ENCODE measurements around the gene DNAJC3.

DNAJC3 gene, protein sequence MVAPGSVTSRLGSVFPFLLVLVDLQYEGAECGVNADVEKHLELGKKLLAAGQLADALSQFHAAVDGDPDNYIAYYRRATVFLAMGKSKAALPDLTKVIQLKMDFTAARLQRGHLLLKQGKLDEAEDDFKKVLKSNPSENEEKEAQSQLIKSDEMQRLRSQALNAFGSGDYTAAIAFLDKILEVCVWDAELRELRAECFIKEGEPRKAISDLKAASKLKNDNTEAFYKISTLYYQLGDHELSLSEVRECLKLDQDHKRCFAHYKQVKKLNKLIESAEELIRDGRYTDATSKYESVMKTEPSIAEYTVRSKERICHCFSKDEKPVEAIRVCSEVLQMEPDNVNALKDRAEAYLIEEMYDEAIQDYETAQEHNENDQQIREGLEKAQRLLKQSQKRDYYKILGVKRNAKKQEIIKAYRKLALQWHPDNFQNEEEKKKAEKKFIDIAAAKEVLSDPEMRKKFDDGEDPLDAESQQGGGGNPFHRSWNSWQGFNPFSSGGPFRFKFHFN

DNA sequence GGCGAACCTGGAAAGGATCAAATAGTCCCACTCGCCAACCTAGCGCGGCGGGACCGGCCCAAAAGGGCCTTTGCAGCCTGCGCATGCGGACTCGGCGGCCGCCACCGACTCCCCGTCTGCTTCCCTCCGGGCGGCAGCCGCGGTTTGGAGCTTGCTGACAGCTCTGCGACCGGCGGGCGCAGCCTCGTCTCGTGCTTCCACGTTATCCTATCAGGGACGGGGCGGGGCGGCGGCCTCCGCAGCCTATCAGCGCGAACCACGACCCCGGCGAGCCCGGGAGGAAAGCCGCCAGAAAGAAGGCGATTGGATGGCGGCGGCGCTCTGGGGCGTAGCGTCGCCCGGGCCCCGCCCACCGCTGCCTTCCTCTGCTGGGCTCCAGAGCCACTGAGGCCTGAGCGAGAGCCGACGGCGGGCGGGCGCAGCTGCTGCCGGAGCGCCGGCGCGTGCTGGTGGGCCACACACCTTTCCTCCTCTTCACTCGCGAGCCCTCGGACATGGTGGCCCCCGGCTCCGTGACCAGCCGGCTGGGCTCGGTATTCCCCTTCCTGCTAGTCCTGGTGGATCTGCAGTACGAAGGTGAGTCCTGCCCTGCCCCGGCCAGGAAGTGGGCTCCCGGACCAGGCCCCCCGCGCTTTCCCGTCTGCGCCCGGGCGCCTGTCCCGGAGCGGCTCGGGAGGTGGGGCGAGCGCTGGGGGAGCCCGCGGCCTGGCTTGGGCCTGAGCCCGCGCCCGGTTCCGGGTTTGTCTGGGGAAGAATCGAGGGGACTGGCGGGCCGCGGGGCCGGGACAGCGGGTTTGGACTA, at the start of gene DNAJC3:
Gene DNAJC3 (plus strand): TSS at position 378 of the 802 bp plus-strand sequence. CDS start 117 bp downstream, at position 495.
- DNase-seq (ENCODE audit: low read depth in 2 of 2, low spot score in 1 of 2), result peak; percentile 95 to 96

DNA sequence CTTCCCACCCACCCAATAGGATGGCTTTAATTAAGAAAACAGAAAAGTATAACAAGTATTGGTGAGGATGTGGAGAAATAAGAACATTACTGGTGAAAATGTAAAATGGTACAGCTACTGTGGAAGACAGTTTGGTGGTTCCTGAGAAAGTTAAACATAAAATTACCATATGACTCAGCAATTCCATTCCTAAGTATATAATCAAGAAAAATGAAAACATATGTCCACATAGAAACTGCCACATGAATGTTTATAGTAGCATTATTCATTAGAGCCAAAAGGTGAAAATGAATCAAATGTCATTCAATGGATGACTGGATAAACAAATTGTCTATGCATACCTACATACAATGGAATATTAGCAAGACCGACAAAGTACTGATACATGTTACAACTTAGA, 49.3 kb upstream of the DNAJC3 start:
- no peak for DNase-seq (ENCODE audit: low read depth in 2 of 2, low spot score in 1 of 2)

DNA sequence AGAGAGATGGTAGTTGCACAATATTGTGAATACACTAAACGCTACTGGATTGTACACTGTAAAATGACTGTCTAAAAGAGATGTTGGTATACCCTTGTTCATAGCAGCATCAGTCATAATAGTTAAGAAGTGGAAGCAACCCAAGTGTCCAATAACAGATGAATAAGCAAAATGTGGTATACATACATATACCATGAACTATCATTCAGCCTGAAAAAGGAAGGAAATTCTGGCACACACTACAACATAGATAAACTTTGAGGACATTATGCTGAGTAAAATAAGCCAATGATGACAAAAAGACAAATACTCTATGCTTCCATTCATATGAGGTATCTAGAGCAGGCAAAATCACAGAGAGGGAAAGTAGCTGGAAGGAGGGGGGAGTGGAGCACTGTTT, 48.5 kb upstream of the DNAJC3 start:
- no peak for DNase-seq (ENCODE audit: low read depth in 2 of 2, low spot score in 1 of 2)

DNA sequence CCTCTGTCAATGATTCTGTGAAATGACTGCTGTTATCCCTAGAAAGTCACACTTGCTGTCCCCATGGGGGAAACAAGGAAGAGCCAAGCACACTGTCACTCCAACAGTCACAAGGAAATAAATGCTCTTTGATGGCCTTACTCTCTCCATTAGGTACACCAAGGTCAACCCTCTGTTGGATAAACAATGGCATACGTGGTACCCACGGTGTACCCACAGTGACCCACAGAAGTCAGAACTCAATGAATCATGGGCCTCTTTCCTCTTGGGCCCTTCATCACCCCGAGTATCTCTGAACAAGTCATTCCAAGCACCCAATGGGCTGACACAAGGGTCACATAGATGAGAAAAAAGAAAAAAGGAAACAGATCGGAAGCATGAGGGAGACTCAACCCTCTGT, 47.9 kb upstream of the DNAJC3 start:
- DNase-seq (ENCODE audit: low read depth in 2 of 2, low spot score in 1 of 2), result no peak

DNA sequence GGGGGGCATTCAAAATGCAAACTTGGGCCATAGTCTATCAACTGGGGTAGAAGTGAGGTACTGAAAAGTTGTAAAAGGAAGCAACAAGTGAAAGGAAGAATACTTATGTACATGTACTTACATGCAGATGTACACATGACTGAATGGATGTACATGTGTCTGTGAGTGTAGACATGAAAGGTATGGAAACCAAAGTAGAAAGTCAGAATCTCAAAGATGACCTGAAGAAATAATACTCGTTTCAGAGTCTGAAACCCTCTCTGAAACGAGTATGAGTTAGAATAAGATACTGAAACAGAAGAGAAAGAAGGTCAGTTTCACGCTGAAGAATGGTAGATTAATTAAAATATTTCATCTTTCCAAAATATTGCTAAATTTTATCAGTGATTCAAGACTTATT, 46.3 kb upstream of the DNAJC3 start:
- DNase-seq (ENCODE audit: low read depth in 2 of 2, low spot score in 1 of 2), result no peak

DNA sequence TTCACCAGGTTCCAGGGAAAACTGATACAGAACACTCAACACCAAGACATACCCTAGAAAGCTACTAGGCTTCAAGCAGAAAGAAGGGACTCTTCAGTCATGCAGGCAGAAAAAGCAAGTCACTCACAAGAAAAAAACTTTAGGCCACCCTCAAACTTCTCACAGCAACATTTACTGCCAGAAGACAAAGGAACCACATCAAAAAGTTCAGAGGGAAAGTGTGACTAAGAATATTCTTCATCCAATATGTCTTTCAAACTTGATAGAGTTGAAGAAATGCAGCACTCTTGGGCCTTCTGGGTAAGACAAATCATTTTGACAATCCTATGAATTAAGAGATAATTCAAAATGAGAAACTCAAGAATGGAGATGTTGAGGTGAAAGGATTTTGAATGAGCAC, 40.1 kb upstream of the DNAJC3 start:
- DNase-seq (ENCODE audit: low read depth in 2 of 2, low spot score in 1 of 2), result no peak

DNA sequence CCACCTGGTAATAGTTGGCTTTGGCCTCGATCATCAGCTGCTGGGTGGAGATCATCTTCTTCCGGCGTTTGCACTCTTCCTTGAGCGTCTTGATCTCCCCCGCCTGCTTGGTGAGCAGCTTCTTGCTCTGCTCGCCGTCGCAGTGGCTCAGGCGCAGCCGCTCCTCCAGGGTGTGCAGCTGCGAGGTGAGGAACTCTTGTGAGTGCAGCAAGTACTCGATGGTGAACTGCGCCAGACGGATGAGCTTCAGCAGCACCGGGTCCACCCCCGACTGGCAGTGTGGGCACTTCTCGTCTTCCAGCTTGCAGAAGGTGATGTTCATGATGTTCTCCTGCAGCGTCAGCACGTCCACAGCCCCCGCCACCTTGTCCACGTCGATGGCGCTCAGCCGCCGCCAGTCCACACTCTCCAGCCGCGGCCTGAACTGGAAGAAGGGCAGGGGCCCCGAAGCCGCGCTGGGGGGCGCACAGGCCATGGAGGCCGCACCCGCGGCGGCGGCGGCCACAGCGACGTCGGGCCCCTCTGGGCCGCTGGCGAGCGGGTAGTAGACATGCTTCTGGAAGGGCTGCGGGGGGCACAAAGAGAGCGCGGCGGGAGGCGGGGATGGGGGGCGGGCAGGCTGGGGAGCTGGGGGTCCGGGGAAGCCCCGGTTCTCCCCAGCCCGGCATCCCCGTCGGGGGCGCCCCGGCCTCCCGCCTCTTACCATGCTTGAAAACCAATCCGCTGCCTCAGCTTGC, 35.5 kb upstream of the DNAJC3 start:
- DNase-seq (ENCODE audit: low read depth in 2 of 2, low spot score in 1 of 2), result no peak

DNA sequence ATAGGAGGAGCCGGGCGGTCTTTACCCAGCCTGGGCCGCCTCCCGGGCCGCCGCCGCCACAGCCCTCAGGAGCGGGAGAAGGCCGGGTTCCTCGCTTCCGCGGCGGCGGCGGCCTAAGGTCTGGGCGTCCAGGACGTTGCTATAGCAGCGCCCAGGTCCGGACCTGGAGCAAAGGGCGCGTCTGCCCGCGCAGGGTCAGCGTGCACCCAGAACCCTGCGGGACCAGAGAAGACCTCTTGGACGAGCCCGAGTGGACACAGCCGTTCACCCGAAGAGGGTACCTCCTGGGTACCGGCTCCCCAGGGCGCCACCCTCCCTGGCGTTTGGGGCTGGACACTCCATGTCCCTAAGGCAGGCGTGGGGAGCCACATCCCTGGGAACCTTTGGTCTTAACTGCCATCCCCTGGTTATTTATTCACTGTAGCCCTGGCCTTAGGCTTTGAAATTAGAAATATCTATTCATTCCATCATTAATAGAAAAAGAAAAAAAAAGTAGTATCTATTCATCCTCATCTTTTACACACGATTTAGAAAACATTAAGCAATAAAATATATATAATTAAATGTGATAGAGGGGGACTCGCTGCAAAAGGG, 34.8 kb upstream of the DNAJC3 start:
- DNase-seq (ENCODE audit: low read depth in 2 of 2, low spot score in 1 of 2), result no peak

DNA sequence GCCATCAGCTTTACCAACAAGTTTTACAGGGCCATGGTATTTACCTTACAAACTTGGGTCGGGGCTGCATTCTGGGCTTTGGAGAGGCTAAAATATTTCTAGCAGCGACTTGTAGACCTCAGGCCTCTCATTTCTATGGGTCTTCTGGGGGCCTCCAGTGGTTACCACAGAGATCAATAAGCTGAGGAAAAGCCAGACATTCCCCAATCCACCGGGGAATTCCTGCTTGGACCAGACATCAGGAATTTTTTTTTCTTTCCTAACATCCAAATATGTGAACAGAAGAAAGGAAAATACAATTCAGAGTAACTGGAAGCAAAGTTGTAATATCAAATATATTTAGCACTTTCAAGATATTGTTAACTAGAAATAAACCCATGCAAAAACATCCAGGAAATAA, 33.9 kb upstream of the DNAJC3 start:
- DNase-seq (ENCODE audit: low read depth in 2 of 2, low spot score in 1 of 2), result no peak

DNA sequence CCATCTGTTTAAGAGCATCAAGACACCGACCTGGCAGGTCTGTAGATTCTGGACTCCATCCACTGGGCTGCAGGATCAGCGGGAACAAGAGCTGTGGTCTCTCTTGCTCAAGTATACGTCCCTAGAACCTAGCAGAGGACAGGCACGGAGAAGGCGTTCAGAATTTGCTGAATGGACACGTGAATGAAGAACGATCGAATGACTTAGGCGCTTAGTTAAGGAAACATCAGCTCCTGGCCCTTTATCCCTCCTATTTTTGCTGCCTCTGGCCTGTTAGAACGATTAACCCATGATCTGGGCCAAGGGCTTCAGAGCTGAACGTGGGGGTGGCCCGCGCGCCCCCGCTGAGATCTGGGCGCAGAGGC, 33.4 kb upstream of the DNAJC3 start:
- DNase-seq (ENCODE audit: low read depth in 2 of 2, low spot score in 1 of 2), result no peak

DNA sequence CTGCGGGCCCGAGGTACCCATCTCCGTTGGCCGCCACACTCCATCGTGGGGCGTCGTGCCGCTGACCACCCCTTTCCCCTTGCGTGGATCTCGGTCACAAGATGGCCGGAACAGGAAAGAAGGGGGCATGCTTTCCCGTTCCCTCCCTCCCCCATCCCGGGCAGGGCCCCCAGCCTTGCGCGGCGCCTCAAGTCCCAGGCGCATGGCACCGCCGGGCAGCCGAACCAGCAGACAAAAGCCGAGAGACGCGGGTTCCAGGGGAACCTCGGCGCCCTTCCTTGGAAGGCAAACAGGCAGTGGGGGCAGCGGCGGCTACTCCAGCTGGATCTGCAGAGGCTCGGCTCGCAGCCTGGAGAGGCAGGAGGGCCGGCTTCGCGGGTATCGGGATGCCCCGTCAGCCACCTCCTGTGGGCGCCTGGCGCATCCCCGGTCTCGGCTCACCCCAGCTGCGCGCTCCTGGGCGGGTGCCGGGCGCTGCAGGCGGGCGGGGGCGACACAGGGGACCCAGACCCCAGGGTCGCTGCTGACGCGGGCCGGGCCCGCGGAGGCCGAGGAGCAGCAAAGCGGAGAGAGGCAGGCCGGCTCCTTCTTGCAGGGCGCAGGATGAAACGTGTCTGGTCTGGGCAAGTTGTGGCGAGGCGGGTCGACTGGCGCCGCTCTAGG, 32.9 kb upstream of the DNAJC3 start:
- DNase-seq (ENCODE audit: low read depth in 2 of 2, low spot score in 1 of 2), result no peak

DNA sequence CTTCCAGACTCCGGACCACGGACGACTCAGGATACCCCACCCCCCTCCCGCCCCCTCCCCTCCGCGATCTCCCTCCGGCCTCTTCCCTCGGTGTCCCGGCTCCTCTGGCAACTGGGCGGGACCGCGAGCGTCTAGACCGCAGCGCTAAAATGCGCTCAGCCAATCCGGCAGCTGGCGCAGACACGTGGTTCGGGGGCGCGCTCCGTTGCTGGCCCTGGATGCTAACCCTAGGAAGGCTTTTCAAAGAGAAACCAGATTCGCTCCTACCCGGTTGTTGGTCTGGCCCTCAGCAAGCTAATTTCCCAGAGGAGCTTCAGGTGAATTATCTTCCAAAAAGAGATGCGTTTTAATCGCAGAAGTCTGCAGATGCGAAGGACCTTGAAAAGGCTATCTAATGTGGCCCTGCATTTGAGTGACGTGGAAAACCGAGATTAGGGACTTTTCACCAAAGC, 32.3 kb upstream of the DNAJC3 start, which contains the start of gene DZIP1:
Gene DZIP1 (minus strand): TSS at position 106 of the 452 bp plus-strand sequence. CDS start 2,677 bp downstream, outside the sequence.
- no peak for DNase-seq (ENCODE audit: low read depth in 2 of 2, low spot score in 1 of 2)

DNA sequence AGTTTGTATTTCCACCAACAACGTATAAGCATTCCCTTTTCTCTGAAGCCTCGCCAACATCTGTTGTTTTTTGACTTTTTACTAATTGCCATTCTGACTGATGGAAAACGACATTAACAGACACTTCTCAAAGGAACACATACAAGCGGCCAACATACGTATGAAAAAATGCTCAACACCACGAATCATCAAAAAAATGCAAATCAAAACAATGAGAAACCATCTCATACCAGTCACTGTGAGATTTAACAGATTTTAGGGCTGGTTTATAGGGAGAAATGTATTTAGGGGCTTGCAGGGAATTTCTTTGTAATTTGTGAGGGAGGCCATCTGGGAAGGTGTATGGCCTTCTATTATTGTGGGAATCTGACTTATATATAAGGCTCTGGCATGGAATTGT, 29.6 kb upstream of the DNAJC3 start:
- DNase-seq (ENCODE audit: low read depth in 2 of 2, low spot score in 1 of 2), result no peak

DNA sequence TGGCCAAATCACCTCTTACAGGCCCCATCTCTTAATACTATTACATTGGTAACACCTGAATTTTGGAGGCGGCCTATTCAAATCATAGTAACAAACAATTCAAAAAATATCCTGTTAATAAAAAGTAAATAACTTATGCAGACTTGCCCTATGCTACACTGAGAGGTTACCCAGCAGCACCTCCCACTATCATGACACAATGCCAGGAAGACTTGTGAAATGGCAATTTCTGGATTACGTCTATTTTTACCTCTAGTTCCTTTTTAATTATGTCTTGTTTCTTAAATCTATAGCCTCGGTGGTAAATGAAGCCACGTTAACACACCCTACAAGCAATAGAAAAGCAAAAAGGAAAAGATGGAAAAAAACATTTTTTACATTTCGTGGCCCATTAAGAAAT, 26.2 kb upstream of the DNAJC3 start:
- DNase-seq (ENCODE audit: low read depth in 2 of 2, low spot score in 1 of 2), result no peak

DNA sequence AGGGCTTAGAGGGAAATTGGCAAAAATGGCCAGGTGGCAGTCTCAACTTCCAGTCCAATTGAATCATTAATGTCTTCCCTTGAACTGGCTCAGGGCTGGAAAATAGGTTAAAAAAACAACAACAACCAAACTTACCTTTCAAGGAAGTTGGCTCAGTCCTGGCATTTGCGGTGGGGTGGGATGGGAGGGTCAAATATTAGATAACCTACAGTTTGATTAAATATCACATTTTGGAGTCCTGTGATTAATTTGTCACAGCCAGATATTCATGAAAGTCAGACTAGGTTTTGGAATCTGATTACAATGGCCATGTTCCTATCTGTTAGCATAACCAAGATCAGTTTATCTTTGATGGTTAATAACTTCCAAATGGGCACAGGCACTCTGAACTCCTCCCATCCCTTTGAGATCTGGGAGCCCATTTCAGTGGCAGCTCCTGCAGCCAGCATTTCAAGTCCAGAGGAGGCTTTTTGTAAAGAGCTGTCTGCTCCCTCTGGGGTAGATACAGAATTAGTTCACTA, 24.6 kb upstream of the DNAJC3 start:
- DNase-seq (ENCODE audit: low read depth in 2 of 2, low spot score in 1 of 2), result no peak

DNA sequence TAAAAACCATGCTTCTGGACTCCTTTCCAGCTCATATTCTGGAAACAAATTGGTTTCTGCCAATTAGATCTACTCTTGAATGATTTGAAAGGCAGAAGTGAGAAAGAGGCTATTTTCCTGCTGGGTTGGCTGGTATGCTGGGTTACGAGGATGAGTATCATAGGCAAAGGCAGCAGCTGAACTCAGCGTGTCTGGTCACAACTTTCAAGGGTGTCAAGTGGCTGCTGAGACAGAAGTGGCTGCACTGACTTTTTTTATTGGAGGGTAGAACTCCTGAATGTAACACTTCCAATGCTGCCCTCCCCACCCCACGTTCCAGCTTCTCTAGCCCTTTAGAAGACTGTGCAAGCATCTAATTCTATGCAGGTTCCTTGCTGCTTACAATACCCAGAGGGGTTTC, 24.1 kb upstream of the DNAJC3 start:
- DNase-seq (ENCODE audit: low read depth in 2 of 2, low spot score in 1 of 2), result no peak

DNA sequence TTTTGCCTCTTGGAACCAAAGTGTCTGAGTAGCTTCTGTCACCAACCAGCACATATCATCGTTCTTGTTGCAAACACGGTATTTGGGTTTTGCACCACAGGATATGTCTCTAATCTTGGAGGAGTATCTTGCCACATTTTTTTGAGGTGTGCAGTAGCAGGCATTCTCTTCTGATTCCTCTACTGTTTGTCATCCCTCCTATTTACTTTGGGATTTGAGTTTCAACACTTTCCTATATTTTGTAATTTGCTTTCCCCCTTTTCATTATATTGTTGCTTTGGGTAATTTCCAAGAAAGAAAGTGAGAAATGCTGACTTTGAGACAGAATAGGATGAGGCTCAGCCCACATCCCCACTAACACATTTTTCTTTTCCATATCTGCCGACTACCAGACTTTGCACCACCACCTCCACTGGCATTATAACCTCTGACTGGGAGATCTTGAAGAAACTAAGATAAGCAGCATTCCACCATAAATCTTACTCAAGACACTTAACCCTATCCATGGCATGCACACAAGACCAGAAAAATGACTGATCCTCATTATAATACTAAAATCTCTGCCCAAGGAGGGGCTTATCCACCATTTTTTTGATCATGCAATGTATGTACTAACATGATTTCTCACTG, 20.4 kb upstream of the DNAJC3 start:
- DNase-seq (ENCODE audit: low read depth in 2 of 2, low spot score in 1 of 2), result no peak

DNA sequence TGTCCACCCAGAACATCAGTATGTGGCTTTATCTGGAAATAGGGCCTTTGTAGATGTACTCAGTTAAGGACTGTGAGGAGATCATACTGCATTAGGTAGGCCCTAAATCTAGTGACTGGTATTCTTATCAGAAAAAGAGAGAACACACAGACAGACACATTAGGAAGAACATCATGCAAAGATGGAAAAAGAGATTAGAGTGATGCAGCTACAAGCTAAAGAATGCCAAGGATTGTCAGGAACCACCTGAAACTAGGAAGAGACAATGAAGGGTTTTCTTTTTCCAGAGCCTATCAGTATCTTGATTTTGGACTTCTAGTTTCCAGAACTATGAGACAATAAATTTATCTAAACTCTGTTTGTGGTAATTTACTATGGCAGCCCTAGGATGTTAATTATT, 17.4 kb upstream of the DNAJC3 start:
- DNase-seq (ENCODE audit: low read depth in 2 of 2, low spot score in 1 of 2), result no peak

DNA sequence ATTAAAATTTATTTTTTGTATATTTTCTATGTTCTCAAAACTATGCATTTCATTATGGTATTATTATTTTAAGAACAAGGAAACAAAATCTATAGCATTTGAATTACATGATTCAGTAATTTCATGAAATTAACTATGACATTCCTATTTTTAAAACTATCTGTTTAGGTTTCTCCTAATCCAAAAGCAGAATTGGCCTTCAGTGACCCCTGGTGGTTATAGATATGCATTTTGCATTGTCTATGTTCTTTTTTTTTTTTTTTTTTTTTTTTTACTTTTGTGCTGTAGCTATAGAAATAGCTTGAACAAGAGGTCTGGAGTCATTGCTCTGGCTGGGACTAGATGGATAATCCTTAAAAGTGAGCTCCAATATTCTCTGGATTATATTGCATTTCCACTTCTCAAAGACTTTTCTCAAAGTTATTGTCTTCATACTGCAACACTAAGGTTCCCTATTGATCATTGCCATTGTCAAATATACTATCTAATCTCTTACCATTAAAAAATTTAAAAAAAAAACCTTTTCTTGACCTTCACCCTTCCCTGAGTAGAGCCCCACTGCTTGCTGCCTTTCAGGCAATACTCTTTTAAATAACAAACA, 15.9 kb upstream of the DNAJC3 start:
- no peak for DNase-seq (ENCODE audit: low read depth in 2 of 2, low spot score in 1 of 2)

Data from stimulated activated CD8-positive, alpha-beta memory T cell treated with anti-CD3 and anti-CD28 coated beads, Interleukin-4, amount 100 ng/mL, for 1 hour (primary cell).